Measurements from ENCODE around the gene FKBP9. TPM values are rescaled to one million over a fixed set of nuclear protein-coding genes. Genes with fewer than 3 reads are reported as not detected.
"Not testable (repeated sequence)": the region's sequence is repeated elsewhere in the genome, so short reads cannot be mapped to it uniquely, and the experiment has no call there.

Gene FKBP9
- total RNA-seq, 1 experiment from 2014 or later, result 11.1 TPM

GRCh38 chr7:32997956-32998355 lies 40.7 kb downstream of the FKBP9 start:
- H4K20me1 ChIP-seq (ENCODE audit: control insufficient read depth, insufficient read depth, insufficient read length); H3K9me3 Mint-ChIP-seq; H3K79me1 ChIP-seq (ENCODE audit: insufficient read depth, low read depth, low read length, poor library complexity, severe bottlenecking); H3K27ac ChIP-seq (ENCODE audit: insufficient read length, low read depth, low read length); H3K18ac ChIP-seq (ENCODE audit: insufficient read length, low read depth, low read length); H3K4me2 ChIP-seq (ENCODE audit: insufficient read depth, insufficient read length, low read length); H2BK120ac ChIP-seq (ENCODE audit: low read depth, low read length, poor library complexity, severe bottlenecking); DNase-seq; H2AK5ac ChIP-seq (ENCODE audit: insufficient read length, low read length); H2BK12ac ChIP-seq (ENCODE audit: insufficient read length, low read depth, low read length); H2BK20ac ChIP-seq (ENCODE audit: low read depth, low read length, poor library complexity, severe bottlenecking); H3K9me3 ChIP-seq (ENCODE audit: control insufficient read depth, low read depth, low read length); H3K14ac ChIP-seq (ENCODE audit: insufficient read depth, low read length); H4K91ac ChIP-seq (ENCODE audit: insufficient read length, low read depth, low read length); H2BK15ac ChIP-seq (ENCODE audit: low read depth, low read length); H3K27me3 ChIP-seq (ENCODE audit: insufficient read depth, low read length); H3K27me3 Mint-ChIP-seq (ENCODE audit: low read depth); H3K36me3 Mint-ChIP-seq (ENCODE audit: insufficient read depth in 1 of 3, low read depth in 3 of 3); H3K79me2 ChIP-seq (ENCODE audit: insufficient read depth, low read length); H3T11ph ChIP-seq (ENCODE audit: low read length); H3K4ac ChIP-seq (ENCODE audit: low read depth, low read length); H2AFZ ChIP-seq (ENCODE audit: low read length); H3K9ac ChIP-seq (ENCODE audit: extremely low read depth, insufficient read length, low read length); H2BK5ac ChIP-seq (ENCODE audit: insufficient read length, low read length); H3K56ac ChIP-seq (ENCODE audit: insufficient read length, low read depth, low read length); H4K8ac ChIP-seq (replicated peaks; ENCODE audit: insufficient read length, low read depth, low read length); H3K4me1 ChIP-seq (ENCODE audit: insufficient read depth, low read length); H3K23me2 ChIP-seq (ENCODE audit: insufficient read length, low read depth, low read length, poor library complexity, severe bottlenecking); H4K5ac ChIP-seq (ENCODE audit: insufficient read length, low read depth, low read length); H3K23ac ChIP-seq (ENCODE audit: insufficient read length, low read depth, low read length): not testable (repeated sequence)
- WGBS (ENCODE audit: extremely low coverage, insufficient read length, low lambda C conversion rate), result no CpG with 5 or more reads among the region's 4 CpGs
- H3K4me1 Mint-ChIP-seq, result peaks cover 12 to 16% of the 10 kb centered on the region in 2 experiments
- H3K4me3 Mint-ChIP-seq, result peak overlapping the region in 1 of 2 experiments; percentile 8; a peak in 1 of 5 replicates
- H3K27ac Mint-ChIP-seq, result peak overlapping the region in 1 of 3 experiments; percentile 70; a peak in 1 of 7 replicates

GRCh38 chr7:32998361-32999171 lies 41.3 kb downstream of the FKBP9 start:
- H2AK5ac ChIP-seq (ENCODE audit: insufficient read length, low read length); H3K23ac ChIP-seq (ENCODE audit: insufficient read length, low read depth, low read length); H3K14ac ChIP-seq (ENCODE audit: insufficient read depth, low read length); H3K27ac ChIP-seq (ENCODE audit: insufficient read length, low read depth, low read length); H3K56ac ChIP-seq (ENCODE audit: insufficient read length, low read depth, low read length); H3K36me3 Mint-ChIP-seq (ENCODE audit: insufficient read depth in 1 of 3, low read depth in 3 of 3); H2AFZ ChIP-seq (ENCODE audit: low read length); H3K4me1 ChIP-seq (ENCODE audit: insufficient read depth, low read length); H3K23me2 ChIP-seq (ENCODE audit: insufficient read length, low read depth, low read length, poor library complexity, severe bottlenecking); H2BK15ac ChIP-seq (ENCODE audit: low read depth, low read length); H2BK20ac ChIP-seq (ENCODE audit: low read depth, low read length, poor library complexity, severe bottlenecking); H3K9me3 ChIP-seq (ENCODE audit: control insufficient read depth, low read depth, low read length); H3K9me3 Mint-ChIP-seq; H2BK12ac ChIP-seq (ENCODE audit: insufficient read length, low read depth, low read length); H3K79me1 ChIP-seq (ENCODE audit: insufficient read depth, low read depth, low read length, poor library complexity, severe bottlenecking); H4K20me1 ChIP-seq (ENCODE audit: control insufficient read depth, insufficient read depth, insufficient read length); H3T11ph ChIP-seq (ENCODE audit: low read length); H4K5ac ChIP-seq (ENCODE audit: insufficient read length, low read depth, low read length); H3K9ac ChIP-seq (ENCODE audit: extremely low read depth, insufficient read length, low read length); H3K18ac ChIP-seq (ENCODE audit: insufficient read length, low read depth, low read length); H4K91ac ChIP-seq (ENCODE audit: insufficient read length, low read depth, low read length); H2BK120ac ChIP-seq (ENCODE audit: low read depth, low read length, poor library complexity, severe bottlenecking); H3K27me3 Mint-ChIP-seq (ENCODE audit: low read depth); H3K79me2 ChIP-seq (ENCODE audit: insufficient read depth, low read length); H2BK5ac ChIP-seq (ENCODE audit: insufficient read length, low read length); H3K4me2 ChIP-seq (ENCODE audit: insufficient read depth, insufficient read length, low read length); H4K8ac ChIP-seq (replicated peaks; ENCODE audit: insufficient read length, low read depth, low read length); H3K27me3 ChIP-seq (ENCODE audit: insufficient read depth, low read length); H3K4ac ChIP-seq (ENCODE audit: low read depth, low read length): not testable (repeated sequence)
- no CpG with 5 or more reads among the region's 14 CpGs for WGBS (ENCODE audit: extremely low coverage, insufficient read length, low lambda C conversion rate)
- H3K4me3 Mint-ChIP-seq, result peak overlapping the region in 1 of 2 experiments; percentile 8; a peak in 1 of 5 replicates
- peak; percentile 44 for DNase-seq
- peak overlapping the region in 2 of 3 experiments; percentile 70 to 79; a peak in 4 of 7 replicates for H3K27ac Mint-ChIP-seq
- peaks cover 17 to 18% of the 10 kb centered on the region in 2 experiments for H3K4me1 Mint-ChIP-seq

Measured in H9 (cell line).